Stimulated activated CD8-positive, alpha-beta memory T cell treated with anti-CD3 and anti-CD28 coated beads, Interleukin-12 subunit alpha, Interleukin-12 subunit beta, amount 100 ng/mL, for 24 hours (primary cell): ENCODE measurements around the gene OTOP1.
"Not testable (repeated sequence)": the region's sequence is repeated elsewhere in the genome, so short reads cannot be mapped to it uniquely, and the experiment has no call there.

Source experiments
- DNase-seq: peaks from one replicate; pipeline ENCODE4 v3.0.0-alpha.2; 2020; ENCODE audit errors: extremely low read depth

Gene OTOP1, protein sequence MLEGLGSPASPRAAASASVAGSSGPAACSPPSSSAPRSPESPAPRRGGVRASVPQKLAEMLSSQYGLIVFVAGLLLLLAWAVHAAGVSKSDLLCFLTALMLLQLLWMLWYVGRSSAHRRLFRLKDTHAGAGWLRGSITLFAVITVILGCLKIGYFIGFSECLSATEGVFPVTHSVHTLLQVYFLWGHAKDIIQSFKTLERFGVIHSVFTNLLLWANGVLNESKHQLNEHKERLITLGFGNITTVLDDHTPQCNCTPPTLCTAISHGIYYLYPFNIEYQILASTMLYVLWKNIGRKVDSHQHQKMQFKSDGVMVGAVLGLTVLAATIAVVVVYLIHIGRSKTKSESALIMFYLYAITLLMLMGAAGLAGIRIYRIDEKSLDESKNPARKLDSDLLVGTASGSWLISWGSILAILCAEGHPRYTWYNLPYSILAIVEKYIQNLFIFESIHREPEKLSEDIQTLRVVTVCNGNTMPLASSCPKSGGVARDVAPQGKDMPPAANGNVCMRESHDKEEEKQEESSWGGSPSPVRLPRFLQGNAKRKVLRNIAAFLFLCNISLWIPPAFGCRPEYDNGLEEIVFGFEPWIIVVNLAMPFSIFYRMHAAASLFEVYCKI

DNA sequence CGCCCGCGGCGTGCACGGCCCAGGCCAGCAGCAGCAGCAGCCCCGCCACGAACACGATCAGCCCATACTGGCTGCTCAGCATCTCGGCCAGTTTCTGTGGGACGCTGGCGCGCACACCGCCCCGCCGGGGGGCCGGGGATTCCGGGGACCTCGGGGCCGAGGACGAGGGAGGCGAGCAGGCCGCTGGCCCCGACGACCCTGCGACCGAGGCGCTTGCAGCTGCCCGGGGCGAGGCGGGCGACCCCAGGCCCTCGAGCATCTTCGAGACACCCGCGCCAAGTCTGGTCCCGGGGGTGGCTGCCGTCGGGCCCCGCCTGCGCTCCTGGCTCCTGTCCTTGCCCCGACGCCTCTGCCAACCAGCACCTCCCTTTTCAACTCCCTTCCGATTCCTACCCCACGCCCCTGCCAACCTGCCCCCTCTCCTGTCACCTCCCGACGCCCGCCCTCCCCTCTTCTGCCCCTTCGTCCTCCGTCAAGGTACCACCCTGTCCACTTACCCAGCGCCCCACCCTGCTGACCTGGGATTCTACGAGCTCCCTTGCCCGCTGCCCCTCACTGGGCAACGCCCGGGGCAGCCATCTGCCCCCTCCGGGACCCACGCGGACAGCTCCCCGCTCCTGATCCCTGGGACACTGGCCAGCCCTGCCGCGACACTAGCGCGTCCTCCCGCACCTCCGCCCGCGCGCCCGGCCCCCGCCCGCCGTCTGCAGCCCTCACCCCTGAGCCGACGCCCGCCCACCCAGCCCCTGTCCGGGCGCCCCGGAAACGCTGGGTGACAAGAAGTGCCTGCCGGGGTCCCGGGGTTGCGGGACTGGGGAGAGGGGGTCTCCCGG is at the start of gene OTOP1:
OTOP1 (minus strand) TSS at position 324 of the 833 bp plus-strand sequence; CDS start at position 259, 65 bp downstream.
- no peak for DNase-seq

DNA sequence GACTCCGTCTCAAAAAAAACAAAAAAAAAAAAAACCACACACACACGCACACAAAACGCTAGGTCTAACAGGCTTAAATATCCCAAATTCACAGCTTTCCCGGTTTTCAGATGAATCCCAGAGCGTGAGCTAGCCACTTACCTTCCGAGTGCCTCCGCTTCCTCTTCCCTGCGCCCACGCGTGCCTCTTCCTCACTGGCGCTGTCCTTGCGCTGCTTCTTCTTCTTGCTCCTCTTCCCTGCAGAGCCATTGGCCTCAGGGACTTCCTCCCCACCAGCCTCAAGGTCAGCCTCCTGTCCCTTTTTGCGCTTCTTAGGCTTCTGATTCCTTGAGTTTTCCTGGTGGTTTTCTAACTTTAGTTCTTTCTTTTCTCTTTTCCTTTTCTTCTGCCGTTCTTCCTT is 47.5 kb upstream of the OTOP1 start:
- DNase-seq: no peak

DNA sequence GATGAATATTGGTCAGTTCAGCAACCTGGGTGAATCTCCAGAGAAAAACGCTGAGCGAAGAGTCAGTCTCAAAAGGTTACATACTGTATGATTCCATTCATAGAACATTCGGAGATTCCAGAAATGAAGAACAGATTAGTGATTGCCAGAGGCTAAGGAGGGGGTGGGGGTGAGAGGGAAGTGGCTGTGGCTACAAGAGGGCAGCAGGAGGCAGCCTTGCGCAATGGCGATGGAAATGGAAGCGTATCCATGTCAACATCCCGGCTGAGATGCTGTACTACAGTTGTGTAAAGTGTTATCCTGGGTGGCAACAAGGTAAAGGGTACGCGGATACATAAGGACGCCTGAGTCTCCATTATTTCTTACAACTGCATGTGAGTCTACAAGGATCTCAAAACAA is 45.2 kb upstream of the OTOP1 start:
- DNase-seq: no peak

DNA sequence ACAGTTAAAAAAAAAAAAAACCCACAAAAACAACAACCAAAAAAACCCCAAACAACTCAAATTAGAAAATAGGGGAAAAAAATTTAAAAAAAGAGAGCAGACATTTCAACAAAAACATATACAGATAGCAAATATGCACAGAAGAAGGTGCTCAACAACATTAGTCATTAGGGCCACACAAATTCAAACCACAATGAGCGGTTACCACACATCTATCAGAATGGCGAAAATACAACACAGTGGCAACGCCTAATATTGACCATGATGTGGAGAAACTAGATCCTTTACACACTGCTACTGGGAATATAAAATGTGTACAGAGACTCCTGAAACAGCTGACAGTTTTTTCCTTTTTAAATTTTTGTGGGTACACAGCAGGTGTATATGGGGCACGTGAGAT is 43.8 kb upstream of the OTOP1 start:
- DNase-seq: no peak

DNA sequence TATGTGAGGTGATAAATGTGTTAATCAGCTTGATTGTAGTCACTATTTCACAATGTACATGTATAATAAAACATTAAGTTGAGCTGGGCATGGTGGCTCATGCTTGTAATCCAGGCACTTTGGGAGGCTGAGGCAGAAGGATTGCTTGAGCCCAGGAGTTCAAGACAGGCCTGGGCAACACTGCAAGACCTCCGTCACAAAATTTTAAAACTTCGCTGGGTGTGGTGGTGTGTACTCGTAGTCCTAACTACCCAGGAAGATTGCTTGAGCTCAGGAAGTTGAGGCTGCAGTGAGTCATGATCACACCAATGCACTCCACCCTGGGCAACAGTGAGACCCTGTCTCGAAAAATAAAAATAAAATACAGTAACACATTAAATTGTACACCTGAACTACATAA is 43.1 kb upstream of the OTOP1 start:
- no peak for DNase-seq

DNA sequence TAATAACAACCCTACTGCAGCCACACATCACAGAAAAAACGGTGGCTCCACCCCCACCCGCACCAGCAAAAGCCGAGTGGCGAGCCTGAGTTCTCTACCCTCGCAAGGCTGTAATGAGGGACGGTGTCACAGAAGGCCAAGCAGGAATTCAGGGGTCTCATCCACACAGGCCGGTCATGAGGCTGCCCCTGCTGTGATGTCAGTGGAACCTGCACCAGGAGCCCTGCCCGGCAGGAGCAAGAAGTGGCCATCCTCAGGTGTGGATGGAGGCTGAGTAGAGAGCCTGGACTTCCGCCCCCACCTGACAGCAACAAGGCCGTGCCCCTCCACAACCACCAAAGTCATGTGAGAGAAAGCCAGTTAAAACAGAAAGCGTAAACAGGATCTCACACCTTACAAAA is 42.6 kb upstream of the OTOP1 start:
- no peak for DNase-seq

DNA sequence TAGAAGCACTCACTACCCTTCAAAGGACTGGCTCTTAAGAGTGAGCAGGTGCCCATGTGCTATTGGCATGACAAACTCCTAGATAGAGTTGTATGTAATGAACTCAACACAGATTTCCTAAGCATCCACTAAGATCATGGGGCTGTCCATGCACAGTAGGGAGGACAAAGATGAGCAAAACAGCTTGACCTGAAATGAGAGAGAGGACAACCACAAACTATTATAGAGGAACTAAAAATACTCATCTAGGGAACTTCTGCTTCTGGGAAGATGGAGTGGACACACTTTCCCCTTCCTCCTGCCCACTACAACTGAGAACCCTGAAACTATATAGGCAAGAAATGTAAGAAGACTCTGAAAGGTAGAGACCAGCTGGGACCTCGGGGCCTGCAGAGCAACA is 42.0 kb upstream of the OTOP1 start:
- no peak for DNase-seq

DNA sequence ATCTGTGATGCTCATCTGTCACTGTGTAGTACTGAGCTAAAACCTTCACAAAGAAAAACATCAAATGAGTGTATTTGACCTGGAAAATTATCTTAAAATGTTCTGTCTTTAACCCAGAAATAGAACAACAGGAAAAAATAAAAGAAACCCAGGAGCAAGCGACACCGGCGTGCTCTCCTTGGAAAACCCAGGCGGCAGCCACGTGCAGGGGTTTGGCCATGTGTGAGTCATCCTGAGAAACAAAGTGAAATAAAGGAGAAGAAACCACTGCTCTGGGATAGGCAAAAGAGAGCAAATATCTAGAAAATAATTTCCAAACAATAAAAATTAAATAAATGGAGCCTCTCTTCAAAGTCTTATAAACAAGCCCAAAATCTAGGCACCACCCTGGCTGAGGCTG is 41.3 kb upstream of the OTOP1 start:
- DNase-seq: no peak

DNA sequence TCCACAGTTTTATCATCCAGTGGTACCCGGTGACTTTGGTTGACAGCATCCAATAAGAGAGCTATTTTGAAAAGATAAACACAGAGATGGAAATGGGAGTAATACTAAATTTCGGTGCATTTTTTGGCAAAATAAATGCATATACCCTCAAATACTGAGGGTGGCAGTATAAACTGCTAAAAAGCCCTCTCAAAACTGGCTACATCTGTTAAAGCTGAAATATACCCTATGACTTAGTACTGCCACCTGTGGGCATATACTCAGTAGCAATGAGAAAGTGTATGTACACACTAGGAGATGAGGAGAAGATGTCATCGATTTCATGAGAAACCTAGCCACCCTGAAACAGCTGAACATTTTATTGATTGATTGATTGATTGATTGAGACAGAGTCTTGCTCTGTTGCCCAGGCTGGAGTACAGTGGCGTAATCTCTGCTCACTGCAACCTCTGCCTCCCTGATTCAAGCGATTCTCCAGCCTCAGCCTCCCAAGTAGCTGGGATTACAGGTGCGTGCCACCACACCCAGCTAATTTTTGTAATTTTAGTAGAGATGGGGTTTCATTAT is 33.5 kb upstream of the OTOP1 start:
- DNase-seq: no peak

DNA sequence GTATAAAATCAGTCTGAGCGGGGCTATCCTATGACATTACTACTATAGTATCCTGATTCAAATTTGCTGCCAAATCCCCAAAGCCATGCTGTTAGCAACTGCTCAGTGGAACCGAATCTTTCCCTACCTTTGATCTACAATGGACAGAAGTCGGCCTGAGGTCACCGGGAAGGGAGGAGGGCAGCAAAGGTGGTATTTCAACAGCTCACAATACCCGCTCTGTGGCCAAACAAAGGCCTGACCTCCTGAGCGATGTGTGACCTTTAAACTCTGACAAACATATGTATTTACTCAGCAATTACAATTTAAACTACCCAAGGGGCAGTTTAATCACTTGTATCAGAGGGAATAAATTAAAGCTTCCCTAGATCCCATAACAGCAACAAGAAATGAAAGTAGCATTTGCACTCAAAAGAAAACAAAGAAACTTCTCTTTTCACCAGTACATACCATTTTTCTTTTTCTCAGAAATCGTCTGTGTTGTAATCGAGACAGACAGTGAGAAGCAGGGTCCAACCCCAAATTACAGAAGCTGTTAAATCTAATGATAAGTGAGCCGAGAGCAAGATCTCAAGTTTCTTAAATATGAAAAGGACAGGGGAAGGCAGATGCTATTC is 32.9 kb upstream of the OTOP1 start:
- DNase-seq: no peak

DNA sequence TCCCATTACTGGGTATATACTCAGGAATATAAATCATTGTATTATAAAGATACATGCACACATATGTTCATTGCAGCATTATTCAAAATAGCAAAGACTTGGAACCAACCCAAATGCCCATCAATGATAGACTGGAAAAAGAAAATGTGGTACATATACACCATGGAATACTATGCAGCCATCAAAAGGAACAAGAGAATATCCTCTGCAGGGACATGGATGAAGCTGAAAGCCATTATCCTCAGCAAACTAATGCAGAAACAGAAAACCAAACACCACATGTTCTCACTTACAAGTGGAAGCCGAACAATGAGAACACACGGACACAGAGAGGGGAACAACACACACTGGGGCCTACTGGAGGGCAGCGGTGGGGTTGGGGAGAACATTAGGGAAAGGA is 31.0 kb upstream of the OTOP1 start:
- DNase-seq: not testable (repeated sequence)

DNA sequence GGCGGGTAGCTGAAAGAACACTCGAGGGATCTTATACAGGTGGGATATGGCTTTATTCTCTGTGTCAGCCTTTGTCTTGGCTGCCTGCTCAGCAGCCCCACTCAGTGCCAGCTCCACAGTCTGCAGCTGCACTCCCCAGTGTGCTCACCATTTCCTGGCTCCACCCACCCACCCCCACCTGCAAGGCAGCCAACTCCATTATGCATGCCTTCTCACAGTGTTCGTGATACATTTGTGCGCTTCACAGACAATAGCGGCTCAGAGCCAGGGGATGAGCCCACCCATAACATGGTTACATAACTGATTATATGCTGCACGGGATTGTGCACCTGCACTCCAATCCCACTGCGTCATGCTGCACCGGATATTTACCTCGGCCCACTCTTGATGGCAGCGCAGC is 30.1 kb upstream of the OTOP1 start:
- DNase-seq: no peak

DNA sequence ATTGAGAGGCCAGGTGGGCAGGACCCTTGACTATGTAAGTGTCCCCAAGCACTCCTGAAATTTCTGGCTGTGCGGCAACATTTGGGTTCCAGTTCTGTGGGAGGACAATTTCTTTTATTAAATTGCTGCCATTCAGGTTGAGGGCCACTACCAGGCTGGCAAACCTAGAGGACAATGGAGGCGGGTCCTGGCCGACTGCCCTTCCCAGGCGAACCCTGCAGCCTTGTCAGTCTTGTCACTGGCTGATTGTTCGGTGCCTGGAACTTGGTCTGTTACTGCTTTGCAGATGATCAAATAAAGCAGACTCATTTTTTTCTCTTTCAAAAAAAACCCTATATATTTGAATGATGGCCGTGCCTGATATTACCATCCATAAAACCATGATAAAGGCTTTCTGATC is 27.9 kb upstream of the OTOP1 start:
- DNase-seq: no peak

DNA sequence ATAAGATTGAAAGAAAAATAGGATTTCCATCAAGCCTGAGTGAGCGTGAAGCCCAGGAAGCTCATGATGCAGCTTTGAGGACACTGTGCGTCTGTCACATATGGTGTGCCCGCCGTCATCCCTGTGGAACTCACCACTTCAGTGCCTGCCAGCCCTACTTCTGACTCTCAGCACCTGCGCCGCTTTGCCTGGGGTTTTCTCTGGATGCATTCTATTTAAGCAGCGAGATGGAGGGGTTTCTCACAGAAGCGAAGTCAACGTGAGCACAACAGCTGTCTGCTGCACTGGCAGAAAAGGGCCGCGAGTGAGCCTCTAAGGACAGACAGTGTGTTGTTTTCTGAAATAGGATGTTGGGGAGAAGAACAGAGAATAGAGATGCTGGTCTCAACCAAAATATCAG is 27.5 kb upstream of the OTOP1 start:
- DNase-seq: no peak

DNA sequence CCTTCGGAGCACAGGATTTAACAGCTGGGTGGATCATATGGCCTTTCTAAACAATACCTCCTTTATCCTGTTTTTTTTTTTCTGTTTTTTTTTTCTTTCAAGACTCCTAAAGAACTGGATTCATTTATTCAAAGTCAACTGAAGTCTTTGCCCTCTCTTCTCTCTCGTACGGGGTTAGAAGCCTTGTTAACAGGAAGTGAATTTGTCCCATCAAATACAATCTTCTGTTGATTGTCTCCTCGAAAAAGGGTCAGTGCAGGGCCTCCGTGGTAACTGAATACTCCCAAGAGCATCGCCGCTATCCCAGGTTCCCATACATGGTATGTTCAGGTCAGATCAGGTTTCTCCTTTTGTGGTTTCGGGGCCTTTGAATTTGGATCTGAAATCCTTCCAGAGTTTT is 23.1 kb upstream of the OTOP1 start:
- no peak for DNase-seq

DNA sequence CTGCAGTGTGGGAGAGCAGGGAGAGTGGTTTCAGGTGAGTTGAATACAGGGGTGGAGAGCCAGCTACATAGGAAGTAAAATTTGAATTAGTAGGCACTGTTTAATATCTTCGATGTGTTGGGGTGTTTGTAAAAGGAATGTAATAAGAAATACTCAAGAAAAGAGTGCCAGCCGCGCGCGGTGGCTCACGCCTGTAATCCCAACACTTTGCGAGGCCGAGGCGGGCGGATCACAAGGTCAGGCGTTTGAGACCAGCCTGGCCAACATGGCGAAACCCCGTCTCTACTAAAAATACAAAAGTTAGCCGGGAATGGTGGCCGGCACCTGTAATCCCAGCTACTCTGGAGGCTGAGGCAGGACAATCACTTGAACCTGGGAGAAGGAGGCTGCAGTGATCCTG is 22.6 kb upstream of the OTOP1 start:
- DNase-seq: not testable (repeated sequence)

DNA sequence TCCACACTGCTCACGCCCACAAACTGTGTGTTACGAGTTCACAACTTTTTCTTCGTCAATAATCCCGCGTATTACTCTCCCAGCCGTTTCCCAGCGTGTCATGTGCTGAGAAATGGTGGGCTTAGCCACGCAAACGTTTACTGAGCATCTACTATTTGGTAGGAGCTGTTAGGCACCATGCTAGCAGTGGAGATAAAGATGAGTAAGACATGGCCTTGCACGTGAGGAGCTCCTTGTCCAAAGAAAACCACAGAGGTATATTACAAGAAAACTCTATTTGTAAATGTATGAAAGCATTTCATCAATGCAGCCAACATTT is 22.1 kb upstream of the OTOP1 start:
- no peak for DNase-seq

DNA sequence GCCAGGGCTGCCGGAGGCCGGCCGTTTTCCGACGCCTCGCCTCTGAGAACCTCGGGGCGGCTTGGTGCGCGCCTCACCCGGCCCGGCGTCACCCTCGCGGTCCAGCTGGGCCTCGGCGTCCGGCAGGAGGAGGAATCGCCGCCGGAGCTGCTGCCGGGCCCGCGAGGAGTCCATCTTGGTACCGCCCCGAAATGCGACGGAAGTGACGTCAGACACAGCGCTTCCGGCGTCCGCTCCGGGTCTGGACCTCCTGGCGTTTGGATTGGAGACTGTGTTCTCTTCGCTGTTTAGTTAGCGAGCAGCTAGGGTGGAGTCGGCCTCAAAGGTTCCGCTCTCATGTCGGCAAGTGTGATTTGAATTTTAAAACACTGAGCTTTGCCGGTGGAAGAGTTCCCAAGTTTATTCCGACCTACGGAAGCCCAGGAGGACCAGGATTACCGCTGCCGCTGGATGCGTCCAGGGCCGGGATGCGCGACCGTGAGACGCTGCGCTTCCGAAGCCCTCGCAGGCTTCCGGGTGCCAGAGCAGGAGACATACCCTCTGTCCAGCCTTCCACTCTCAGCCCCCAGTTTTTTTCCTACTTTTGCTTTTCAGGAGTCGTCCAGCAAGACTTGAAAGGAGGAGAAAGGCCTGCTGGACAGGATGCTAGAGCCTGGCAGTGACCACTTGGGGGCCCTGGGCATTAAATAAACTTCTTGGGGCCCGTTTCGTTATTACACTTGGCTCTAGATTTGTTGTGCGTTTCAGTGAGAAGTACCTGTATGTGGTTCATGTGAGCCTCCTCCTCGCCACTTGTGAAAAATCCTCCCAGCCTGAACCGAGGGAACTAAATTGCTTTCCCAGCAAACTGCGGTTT is 21.5 kb upstream of the OTOP1 start, which contains the start of gene TMEM128:
TMEM128 (minus strand) TSS at position 195 of the 856 bp plus-strand sequence; CDS start at position 174, 21 bp downstream.
- DNase-seq: peak; percentile 77

DNA sequence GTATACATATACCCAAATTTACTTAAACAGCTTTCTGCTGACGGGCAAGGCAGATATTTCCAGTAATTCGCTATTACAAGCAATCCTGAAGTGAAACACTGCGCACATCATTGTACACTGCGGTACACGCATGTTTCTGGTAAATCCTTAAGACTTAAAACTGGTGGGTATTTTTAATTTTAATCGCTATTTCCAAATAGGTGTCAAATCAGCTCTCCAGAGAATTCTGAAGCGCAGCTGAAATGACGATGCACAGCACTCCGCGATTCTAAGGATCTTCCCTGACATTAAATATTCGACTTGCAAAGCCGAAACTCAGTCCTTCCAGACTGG is 20.9 kb upstream of the OTOP1 start:
- no peak for DNase-seq

DNA sequence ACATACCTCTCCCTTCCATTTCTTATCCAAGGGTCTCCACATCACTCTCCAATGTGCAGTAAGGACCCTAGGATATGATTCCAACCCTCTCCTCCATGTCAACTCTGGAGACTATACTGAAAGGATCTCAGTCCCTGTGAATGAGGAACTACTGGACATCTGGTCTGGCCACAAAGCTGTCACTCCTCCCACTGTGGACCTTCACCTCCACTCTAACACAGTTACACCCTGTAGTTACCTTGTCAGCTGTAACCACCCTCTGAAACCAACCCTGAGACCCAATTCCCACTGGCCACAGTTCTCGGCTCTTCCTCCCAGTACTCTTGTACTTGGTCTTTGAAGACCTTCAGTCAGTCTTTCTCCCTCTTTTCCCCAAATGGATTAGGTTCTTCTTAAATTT is 18.4 kb upstream of the OTOP1 start:
- DNase-seq: no peak

DNA sequence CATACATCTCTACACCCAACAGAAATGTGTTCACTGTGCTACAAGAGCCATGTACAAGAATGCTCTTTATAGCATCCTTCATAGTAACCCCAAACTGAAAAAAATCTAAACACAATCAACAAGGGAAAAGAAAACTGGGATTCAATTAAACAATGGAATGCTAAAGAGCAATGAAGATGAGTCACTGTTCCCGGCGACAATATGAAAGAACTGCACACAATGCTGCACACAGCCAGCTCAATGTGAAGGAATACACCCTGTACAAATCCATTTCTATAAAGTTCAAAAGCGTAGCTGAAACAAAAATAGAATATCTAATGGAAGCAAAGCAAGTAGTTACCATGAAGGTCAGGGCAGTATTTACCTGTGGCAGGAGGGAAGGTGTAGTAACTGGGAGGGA is 12.8 kb upstream of the OTOP1 start:
- not testable (repeated sequence) for DNase-seq
